Fibroblast of skin of left quadriceps (primary cell): ENCODE data around the gene KCNH8.

ENCODE experiments used
- DNase-seq, 2 experiments: peaks; one replicate each; pipeline ENCODE4 v3.0.0-alpha.2; 2013; ENCODE audit warnings: low read depth in 2 of 2

KCNH8 gene

DNA sequence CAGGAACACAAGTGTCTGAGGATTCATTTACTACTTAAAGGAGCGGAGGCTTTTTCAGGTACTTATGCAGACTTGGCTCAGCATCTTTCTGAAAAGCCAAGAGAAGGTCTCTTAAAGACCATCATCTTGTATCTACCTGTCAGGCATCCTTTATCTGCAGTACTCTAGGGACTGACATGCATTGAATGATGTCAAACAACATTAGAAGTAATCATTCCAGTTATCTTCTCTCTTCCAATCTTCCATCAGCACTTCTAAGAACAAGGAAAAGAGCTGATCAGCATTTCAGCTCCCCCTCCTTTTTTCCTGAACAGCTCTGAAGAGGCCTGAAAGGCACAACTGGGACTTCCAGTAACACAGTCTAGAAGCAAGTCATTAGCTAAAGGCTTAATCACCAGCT lies 214.8 kb downstream of the KCNH8 start:
- no peak for DNase-seq

DNA sequence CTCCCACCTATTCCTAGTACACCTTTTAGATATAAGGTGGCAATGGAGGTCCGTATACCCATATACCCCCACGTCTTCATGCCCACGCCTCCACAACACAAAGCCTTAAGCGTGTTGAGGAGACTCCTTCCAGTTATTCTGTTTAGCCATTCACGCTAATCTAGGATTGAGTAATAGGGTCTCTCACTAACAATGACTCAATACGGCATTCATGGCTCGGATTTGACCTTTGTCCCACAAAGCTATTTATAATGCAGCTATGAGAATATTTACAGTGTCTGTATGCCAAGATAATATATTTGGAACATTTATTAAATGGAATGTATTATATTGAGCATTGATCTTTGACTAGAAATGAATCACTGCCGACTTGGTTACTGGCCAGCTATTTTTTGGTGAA lies 215.8 kb downstream of the KCNH8 start:
- no peak for DNase-seq

DNA sequence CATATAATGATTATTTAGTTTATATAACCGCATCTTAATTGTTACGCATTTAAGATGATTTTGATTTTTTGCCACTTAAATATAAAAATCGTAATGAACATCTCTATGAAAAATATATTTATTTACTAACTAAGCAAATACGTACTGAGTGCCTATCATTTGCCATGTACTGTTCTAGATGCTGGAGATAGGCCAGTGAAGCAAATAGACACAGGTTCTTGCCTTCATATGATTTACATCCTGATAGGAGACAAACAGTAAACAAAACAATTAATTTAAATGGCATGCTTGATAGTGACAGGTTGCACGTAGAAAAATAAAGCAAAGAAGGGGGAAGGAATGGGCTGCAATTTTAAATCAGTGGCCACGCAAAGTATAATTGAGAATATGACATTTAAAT lies 217.2 kb downstream of the KCNH8 start:
- DNase-seq, result no peak

DNA sequence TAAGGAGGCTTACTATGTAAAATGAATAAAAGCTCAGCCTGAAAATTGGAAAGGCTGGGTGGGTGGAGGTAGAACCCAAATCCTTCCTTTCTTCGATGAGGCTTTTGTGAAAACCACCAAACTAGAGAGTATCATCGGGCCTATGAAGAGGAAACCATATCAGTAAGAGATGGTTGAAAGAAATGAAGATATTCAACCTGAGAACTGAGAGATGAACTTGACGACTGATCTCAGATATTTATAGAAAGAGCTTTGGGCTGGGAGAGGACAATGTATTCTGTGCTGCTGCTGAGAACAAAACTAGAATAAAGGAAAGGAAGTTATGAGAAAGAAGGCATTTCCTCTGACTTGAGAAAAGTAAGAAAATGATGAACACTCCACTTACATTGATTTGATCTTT lies 236.6 kb downstream of the KCNH8 start:
- no peak for DNase-seq

DNA sequence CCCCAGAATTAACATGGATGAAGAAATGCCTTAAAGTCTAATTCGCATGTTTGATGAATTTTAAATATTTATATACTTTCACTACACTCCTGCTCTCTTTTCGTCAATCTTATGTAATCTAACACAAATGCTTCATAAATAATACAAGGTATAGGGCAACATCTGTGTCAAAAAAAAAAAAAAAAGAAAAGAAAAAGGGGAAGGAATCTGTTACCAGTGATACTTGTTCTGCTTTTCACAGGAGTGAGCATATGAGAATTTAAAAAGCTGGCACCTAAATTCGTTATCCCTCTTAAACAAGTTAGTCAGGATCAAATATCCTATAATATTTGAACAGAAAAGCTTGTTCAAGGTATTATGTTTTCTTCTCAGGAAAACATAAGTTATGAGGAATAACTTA lies 243.8 kb downstream of the KCNH8 start:
- DNase-seq, result no peak

DNA sequence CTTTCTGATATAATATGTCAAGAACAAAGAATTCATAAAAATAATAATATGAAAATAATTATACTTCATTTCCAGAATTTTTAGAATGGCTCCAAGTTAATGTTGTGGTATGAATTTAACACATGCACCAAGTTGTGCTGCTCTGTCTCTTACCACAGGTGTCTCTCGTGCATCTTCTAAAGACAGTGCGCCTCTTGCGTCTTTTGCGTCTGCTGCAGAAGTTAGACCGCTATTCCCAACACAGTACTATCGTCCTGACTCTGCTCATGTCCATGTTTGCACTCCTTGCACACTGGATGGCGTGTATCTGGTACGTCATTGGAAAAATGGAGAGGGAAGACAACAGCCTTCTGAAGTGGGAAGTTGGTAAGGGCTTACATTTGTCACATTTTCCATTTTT lies 246.6 kb downstream of the KCNH8 start:
- DNase-seq, result no peak

DNA sequence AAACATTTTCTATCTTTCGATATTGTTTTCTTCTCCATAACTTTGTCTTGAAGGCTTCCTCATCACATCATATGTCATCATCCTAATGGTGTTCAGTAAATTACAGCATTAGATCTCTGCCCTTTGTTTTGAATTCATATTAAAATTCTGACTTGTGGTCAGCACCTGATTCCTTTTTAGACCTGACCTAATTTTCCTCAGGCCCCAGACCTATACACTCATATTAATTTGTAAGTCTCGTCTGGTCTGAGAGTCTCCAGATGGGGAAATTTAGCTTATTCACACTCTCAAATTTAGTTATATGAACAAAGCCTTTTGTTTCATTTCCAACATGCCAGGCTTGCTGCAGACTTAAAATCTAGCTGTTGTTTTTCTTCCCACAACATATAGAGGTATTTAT lies 248.4 kb downstream of the KCNH8 start:
- no peak for DNase-seq

DNA sequence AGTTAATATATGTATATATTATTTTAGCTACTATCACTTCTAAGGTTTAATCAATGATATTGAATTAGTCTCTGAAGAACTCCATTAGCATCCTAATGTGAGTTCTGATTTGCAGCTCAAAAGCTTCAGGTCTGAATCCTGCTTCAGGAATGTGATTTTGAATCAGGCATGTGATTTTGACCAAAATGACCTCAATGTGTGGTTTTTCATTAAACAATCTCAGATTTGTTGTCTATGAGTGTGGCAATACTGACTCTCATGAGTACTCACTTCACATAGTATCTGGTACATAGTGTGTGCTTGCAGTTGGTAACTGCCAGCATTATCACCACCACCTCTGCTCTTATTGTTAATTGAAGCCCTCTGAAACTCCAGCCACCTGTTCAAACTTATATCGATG lies 251.0 kb downstream of the KCNH8 start:
- DNase-seq, result no peak

DNA sequence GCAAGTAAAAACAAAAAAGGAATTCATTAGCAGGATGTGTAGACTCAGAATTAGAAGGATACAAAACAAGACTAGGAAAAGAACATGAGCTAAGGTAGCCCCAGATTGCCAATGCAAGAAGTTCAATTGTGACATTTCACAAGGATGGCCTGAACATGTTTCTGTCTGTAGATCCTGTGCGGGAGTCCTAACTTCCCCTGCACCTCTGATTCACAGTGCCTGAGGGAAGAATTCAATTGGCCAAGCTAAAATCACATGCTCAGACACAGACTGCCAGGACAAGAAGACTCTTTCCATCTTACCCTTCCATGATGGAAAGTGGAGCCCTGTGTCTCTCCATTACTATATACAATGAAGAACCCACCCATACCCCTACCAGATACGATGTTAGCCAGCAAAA lies 251.5 kb downstream of the KCNH8 start:
- no peak for DNase-seq

DNA sequence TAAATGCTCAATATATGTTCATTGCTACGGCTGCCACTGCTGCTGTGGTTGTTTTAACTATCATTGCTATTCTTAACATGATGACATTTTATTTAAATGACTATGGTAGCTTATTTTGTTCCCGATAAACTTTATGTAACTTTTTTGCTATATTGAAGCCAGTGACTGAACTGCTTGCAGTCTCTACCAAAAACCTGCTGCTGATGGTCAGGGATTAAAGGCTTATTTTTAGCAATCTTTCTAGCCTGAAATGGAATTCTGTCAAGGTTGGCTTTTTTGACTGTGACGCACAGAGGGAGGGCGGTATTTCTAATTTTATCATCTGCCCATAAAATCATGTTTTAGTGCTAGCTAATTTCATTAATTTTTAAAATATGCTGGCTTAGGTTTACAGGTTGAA lies 271.8 kb downstream of the KCNH8 start:
- DNase-seq, result no peak

DNA sequence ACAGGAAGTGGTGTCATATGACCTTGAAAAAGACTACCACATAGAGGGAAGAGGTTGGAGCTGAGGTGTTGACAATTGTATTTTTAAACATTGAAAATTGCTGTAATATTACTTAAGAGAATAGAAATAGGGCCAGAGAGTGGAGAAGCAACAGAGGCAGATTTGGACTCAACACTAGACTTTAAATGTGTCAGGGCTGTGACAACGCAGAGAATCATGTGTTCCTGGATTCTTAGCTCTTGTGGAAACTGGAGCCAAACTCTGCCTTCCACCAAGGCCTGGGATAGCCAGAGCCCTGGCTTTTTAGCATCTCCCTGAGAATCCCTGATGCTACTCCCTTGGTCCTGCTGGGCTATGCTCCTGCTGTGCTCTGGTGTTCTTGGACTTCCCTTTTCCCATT lies 277.5 kb downstream of the KCNH8 start:
- no peak for DNase-seq

DNA sequence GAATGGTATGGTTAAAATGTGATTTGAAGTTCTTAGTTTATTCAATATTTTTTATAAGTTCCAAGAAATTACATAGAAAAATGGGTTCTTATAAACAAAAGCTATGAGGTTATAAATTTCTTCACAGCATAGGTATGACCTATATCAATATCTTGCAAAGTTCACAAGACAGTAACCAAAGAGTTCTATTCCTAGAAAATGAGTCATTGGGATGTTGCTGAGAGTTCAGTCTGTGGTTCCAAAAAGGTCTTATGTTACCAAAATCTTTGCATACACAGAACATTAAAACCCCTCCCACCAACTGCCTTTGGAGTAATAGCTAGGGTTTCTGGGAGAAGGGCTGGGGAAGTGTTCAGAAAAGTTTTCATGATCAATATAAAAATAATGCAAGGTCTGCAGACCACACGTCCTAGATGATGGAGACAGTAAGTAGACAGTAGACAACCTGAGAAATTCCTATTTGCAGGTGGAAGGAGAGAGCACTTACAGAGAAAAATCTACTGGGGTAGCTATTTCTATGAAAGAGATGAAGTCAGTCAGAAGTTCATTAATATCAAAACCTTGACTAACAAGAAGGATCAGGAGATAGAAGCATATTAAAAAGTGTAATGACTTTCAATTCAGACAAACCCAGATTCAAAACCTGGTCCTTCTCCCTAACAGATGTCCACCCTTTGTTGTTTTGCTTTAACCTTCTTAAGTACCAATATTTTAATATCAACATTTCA lies 279.3 kb downstream of the KCNH8 start:
- DNase-seq, result no peak

DNA sequence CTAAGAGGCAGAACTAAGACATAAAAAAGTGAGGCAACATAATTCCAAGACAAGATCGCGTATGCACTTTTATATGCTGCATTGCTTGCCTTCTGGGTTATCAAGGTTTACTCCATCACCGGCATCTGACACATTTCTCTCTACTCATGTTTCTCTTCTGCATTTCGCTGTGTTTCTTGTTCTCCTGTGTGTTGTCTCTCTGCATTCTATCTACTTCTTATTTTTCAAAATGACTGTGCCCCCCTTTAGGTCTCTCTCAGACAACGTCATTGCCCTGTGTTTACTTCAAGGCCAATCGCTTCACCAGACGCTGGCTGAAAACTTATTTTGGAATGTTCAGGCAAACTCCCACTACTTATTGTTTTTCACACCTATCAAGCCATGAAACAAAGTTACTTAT lies 280.4 kb downstream of the KCNH8 start:
- DNase-seq, result no peak

DNA sequence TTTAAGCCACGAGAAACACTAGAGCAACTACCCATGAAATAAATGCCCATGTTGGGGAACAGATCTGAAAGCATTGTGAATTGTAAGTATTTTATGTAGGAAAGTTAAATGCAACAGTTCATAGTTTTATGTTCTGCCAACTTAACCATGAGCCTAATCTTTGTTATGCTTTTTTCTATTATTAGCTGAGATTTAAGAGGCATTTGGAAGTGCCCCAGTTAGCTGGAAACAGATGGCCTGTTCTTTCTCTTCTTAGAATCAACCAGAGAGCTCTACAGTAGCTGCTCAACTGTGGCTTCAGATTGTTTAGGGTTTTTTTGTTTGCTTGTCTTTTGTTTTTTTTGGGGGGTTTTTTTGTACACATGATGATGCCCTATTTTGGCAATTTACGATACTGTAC lies 284.4 kb downstream of the KCNH8 start:
- DNase-seq, result no peak

DNA sequence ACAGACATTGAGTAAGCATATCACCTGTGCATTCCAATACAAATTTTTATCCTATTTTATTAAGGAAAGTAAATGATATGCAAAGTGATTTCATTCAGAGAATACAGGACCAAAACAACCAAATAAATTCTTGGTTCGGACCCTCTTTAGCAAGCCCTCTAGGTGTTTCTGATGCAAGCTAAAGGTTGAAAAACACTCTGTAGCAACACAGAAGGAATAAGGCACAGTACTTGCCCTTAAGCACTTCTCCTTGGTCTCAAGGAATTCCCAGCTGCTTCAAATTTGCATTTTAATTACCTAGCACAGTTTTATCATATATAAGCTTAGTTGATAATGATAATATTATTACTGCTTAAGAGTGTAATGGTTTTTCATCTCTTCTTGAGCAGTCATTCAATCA lies 288.4 kb downstream of the KCNH8 start:
- no peak for DNase-seq

DNA sequence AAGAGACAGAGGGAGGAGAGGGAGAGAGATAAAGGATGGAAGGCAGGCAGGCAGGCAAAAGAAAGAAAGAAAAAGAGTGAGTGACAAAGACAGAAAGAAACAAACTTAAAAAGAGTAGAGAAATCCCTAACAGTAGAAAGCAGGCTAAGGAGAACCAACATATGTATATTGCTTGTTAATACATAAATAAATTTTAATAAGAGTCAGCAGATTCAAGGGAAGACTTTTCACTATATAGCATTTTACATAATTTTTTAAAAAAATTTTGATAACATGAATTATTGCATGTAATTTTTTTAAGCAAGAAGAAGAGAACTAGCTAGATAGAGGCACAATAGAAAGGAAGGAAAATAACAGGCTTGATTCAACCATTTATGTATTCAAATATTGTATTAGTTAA lies 291.6 kb downstream of the KCNH8 start:
- DNase-seq, result no peak

DNA sequence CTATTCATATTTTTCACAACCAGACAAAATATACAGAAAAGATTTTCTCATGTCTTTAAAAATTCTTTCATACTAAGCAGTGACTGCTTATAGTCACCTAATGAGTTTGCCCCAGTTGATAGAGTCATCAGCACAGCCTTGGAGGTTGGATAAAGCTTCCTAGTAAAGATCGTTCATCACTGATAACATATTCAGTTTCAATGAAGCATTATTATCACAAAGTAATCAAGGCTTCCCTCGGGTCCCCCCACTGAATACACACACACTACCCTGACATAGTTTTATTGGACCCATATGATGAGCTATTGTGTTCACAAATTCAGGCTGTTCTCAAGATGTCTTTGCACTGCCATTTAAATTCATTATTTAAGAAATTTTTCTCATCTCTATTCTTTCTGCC lies 297.8 kb downstream of the KCNH8 start:
- DNase-seq, result no peak

DNA sequence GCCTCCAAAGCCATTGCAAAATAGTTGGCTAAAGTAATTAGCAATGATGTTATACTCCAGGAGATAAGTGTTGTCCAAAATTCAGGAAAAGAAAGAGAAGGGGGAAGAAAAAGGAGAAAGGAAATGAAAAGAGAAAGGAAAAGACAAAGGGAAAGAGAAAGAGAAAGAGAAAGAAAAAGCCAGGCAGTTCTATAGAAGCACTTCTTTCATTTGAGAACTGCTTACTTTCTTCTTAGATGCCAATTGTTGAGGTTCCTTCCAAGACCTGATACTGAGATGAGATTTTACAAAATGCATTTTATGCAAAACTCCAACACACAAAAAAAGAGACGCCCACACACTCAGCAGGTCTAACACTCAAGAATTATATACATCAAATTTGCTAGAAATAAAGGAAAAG lies 298.4 kb downstream of the KCNH8 start:
- DNase-seq, result no peak

DNA sequence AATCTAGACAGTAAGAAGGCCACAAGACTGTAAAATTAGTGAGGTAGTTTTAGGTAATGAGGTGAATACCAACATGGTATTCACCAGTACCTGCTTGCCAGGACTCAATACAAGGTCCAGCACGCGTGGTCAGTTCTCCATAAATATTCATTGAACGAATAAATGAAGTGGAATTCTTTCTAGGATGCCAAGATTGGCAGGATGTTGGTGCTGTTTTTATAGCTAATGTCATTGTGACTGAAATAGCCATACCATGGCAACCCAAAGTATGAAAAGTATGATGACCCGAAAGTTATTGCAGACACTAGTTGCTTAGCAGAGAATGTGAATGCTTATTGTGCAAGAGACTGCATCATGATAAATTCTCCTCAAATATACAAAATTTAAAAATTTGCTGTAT lies 307.2 kb downstream of the KCNH8 start:
- no peak for DNase-seq

DNA sequence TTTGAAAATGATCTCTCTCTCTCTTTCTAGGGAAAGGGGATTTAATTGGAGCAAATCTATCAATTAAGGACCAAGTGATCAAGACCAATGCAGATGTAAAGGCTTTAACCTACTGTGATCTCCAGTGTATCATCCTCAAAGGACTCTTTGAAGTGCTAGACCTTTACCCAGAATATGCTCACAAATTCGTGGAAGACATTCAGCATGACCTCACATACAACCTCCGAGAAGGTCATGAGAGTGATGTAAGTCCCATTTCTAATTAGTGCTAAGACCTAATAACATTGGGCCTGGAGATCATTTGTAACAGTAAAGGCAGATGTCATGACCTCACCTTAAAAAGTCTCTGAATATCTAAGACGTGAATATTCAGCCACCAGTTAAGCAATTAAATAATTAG lies 308.4 kb downstream of the KCNH8 start:
- DNase-seq, result no peak

DNA sequence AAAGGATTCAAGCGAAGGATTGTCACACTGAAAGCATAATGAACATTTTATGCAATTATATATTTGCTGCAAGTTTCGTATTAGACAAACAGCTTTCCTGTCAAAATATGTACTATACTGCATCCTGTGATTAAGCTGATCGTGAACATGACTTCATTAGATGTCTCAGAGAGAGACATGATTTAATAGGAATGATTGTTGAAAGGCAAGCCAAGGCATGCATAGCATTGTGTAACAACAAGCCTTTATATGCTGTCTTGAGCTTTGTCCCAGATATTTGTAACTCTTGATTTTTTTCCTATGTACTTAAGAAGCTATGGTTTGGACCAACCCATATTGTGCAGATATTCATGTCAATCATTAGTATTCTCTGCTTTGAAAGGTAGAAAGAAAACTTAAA lies 309.1 kb downstream of the KCNH8 start:
- no peak for DNase-seq

DNA sequence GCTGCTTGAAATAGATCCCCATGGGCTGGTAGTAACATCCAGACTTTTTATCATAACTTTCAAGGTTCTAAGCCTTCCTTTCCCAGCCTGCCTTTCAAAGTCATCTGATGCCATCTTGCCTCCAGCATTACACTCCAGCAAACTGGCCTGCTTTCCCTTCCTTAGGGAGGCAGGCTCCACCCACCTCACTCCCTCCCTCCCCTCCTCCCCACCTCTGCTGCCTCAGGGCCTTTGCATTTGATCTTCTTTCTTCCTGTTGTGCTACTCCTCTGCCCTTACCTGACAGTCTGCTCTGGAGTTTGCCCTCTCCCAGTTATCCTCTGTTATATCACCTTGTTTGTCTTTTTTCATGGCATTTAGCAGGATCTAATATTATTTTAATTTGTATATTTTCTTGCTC lies 319.5 kb downstream of the KCNH8 start:
- DNase-seq, result no peak

DNA sequence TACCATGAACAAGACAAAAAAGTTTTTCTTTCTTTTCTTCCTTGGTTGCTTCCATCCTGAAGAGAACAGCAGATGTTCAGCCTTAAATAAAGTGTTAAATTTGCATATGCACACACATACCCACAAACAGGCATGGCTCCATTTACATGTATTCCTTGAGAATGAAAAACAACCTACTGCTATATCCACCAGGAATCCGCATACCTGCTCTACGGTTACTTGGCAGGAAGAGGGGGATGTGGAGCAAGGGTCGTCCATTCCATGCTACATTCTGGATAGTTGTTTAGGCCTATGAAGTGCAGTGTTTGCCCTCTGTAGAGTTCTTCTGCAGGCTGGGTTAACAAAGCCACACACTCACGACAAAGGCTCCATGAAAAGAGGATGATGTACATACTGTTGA lies 322.8 kb downstream of the KCNH8 start:
- DNase-seq, result no peak

DNA sequence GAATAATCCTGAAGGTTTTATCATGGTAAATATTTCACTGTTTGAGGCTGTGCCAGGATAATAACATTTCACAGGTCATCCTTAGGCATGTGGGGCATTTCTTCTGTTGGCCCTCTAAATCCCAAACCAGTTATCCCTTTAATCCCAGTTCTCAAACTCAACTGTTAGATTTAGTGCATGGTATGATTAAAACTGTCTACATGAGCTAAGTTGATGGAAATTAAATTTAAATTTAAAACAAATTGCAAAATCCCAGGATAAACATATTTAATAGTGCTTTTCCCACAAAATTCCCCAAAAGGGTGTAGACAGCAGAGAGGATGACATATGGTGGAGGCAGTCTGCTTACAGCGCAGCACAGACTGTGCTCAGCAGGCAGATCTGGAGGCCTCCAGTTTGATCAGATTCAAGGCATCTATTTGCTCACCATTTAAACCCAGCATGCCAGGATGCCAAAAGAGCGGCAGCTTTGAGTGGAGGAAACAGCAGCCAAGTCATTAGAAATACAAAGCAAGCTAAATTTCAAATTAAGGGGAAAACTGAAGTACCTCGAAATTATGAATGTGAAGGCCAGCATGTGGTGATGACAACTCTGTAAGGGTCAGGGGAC lies 325.8 kb downstream of the KCNH8 start:
- no peak for DNase-seq
